Fibroblast of the aortic adventitia (primary cell): ENCODE results near the gene MUCL1. TPM values are rescaled to one million over a fixed set of nuclear protein-coding genes. Genes with fewer than 3 reads are reported as not detected.

Experiments used
- DNase-seq: peaks from one replicate; pipeline ENCODE4 v3.0.0-alpha.2; 2010; ENCODE audit warnings: low read depth
- H3K4me3 ChIP-seq: 2 replicates; pipeline ENCODE4 v1.5.1; 2011; ENCODE audit warnings: low read depth, mild to moderate bottlenecking, control low read depth, low read length, moderate library complexity
- CTCF ChIP-seq: IDR thresholded peaks from 2 replicates; pipeline ENCODE4 v1.5.1; 2011; ENCODE audit warnings: mild to moderate bottlenecking, low read length, control low read depth, inconsistent platforms; ENCODE audit not compliant: insufficient read depth
- total RNA-seq: library from RNA; depleted of rRNA; stranded (reverse); fragments of >200 nt; gene quantifications from 2 replicates; pipeline ENCODE4 v1.2.3, GENCODE V29; 2012; ENCODE audit warnings: low replicate concordance

MUCL1 gene
- total RNA-seq, 1 donor, result not detected

DNA sequence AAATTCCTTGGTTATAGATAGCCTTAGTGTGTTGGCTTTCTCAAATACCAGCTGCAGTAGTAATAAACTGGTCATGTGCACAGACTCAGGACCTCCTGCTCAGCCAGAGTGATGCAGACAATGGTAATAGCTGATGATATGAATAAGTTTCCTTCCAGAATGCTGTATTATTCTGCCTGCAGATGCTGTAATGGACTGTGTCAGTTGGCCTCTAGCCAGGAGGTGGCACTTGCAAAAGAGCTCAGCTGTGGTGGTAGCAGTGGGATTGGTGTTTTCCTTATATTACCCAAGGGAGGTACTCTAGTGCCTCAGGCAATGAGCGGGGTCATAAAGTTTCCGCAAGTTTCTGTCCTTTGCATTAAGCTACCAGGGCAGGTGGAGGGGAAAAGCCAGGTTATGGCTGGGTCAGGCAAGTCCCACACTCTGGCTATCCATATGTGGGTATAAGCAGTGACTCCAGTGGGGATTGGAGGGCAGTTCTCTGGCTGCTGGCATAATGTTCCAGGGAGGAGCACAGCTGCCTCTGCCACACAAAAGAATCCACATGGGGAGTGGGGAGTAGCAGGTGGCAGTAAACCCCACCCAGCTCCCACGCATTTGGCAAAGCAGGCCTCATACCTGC is 14.0 kb upstream of the MUCL1 start:
- H3K4me3 ChIP-seq, result no peak overlapping the region
- no peak for DNase-seq
- no peak for TF ChIP-seq CTCF

DNA sequence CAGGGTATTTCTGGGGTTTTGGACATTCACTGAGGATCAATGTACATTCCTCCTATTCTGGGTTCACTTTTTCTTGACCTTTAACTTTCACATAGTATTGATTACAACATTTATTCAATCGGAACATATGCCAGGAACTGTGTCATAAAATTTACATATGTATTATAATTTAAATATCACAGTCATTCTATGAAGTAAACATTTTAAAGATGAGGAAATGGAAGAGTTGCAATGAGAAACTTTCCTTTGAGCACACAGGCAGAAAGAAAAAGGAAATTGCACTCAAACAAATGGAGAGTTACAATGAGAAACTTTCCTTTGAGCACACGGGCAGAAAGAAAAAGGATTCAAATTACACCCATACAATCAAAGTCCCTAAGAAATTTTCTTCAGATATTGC is 3.1 kb downstream of the MUCL1 start:
- no peak for DNase-seq
- no peak overlapping the region for H3K4me3 ChIP-seq
- no peak for TF ChIP-seq CTCF

DNA sequence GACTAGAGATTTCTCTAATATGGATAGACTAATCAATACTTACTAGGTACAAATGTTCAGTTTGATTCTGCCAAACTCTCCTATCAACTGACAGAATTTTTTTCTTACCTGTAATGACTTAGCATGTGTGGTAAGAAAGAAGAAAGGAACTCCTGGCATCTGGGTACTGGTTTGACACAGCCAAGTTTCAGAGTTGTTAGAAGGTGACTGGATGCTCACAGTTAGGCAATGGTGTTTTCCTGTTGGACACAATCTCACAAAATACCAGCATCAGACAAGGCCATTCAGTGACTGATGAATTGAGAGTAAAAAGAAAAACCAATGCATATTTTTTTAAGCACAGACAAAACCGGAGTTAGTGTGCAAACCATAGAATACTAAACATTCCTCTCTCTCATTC is 4.2 kb downstream of the MUCL1 start:
- TF ChIP-seq CTCF, result no peak
- DNase-seq, result no peak
- no peak overlapping the region for H3K4me3 ChIP-seq

DNA sequence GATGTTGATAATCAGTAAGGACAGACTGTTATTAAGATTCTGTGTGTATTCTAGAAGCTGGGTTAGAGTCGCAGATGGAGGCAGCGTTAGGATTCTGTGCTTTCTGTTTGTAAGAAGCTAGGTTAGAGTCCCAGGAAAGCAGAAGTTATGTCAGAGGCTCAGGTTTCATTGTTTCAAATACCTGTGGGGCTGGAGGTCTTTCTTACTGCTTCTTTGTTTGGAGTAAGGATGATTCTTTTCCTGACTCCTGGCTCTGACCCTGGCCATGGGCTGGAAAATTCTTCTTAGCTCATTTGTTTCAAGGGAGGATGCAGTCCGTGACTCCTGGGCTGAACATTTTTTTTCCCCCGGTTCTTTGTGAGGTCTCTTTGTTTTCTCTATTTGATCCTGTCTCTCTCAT is 5.2 kb downstream of the MUCL1 start:
- DNase-seq, result no peak
- TF ChIP-seq CTCF, result no peak
- H3K4me3 ChIP-seq, result no peak overlapping the region

GRCh38 chr12:54861927-54862326 is 7.6 kb downstream of the MUCL1 start:
- DNase-seq, result no peak
- TF ChIP-seq CTCF, result no peak
- no peak overlapping the region for H3K4me3 ChIP-seq

- DNase-seq, result no peak
- no peak overlapping the region for H3K4me3 ChIP-seq
- TF ChIP-seq CTCF, result no peak
Observed at GRCh38 chr12:54863948-54864618, 9.8 kb downstream of the MUCL1 start.
